Lower lobe of right lung (tissue), 2 donors: Measurements from ENCODE around the gene THBS3. TPM values are rescaled to one million over a fixed set of nuclear protein-coding genes. Genes with fewer than 3 reads are reported as not detected.
"Not testable (repeated sequence)": the region's sequence is repeated elsewhere in the genome, so short reads cannot be mapped to it uniquely, and the experiment has no call there.

ENCODE experiments used
- ATAC-seq, 2 donors: fragments of 200-7000 bp; cut with Tn5 transposase; one replicate each; pipeline ENCODE4 v1.9.1; 2020 to 2022; ENCODE audit warnings: mild to moderate bottlenecking in 2 of 2, moderate library complexity in 2 of 2
- DNase-seq: peaks from one replicate; pipeline ENCODE4 v3.0.0-alpha.2; 2020
- H3K27ac ChIP-seq: fragments of 200-600 bp; one replicate; pipeline ENCODE4 v1.8.0; 2022
- H3K27me3 ChIP-seq: fragments of 200-600 bp; one replicate; pipeline ENCODE4 v1.8.0; 2022; ENCODE audit warnings: low read depth
- H3K36me3 ChIP-seq: fragments of 200-600 bp; one replicate; pipeline ENCODE4 v1.8.0; 2022; ENCODE audit warnings: mild to moderate bottlenecking
- H3K4me1 ChIP-seq: fragments of 200-600 bp; one replicate; pipeline ENCODE4 v1.8.0; 2022
- H3K4me3 ChIP-seq: fragments of 200-600 bp; one replicate; pipeline ENCODE4 v1.8.0; 2022; ENCODE audit warnings: mild to moderate bottlenecking
- H3K9me3 ChIP-seq: fragments of 200-600 bp; one replicate; pipeline ENCODE4 v1.8.0; 2022
- intact Hi-C: fragments of 100-400 bp; cut with DNase I; formaldehyde crosslinking; loops from one replicate; pipeline ENCODE4 v1.11.0; 2022
- total RNA-seq: library from RNA; stranded (reverse); fragmentation: NEBNext Ultra II Directional; extraction: Animal tissue kit (Norgen Biotek cat#: 25700); gene quantifications from one replicate; pipeline ENCODE4 v1.2.1, GENCODE V29; 2021
- TF ChIP-seq, protein P1 (sequence below): fragments of 200-600 bp; IDR thresholded peaks from one replicate; pipeline ENCODE4 v1.8.0; 2022; ENCODE audit warnings: antibody characterized with exemption, mild to moderate bottlenecking
- donor health status: DM: no; HTN: yes; CAD: no; lungs with severe emphysema.

The THBS3 gene
- total RNA-seq, 1 donor from 2014 or later, result 24.4 TPM

DNA sequence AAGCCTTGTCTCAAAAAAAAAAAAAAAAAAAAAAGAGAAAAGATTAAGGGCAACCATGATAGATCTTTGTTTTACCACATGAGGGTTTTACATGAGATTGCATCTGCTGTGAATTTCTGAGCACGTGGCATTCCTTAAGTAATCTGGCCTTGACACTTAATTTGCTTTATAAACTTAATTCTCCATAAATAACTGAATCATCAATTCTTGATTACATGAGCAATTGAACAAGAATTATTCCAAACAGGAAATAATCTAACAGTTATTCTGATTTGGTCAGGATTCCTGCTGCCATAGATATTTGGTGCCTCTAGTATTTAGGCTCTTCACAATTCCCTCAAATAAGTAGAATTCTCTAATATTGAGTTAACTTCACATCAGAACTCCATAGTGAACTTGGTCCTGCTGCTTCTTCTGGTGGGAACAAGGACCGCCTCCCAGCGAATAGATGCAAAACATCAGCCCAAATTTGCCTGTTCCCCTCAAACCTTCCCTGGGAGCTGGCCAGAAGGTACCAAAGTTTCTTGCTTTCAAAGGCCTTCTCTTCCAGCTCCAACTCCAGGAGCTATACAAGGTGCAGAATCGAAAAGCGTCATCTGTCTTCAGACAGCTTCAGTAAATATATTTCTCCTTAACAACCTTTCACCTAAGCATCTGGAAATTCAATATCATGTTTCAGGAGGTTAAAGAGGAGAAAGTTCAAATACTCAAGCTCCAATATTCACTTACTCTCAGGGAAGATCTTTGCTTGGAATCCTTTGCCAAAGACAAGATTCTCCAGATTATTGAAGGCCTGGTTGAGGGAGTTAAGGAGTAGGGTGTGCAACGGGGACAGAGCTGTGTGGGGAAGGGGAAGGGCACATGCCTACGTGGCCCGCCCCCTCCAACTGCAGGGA is 35.6 kb downstream of the THBS3 start:
- H3K27me3 ChIP-seq, result peaks cover 6% of the 10 kb centered on the region
- intact Hi-C loops, result no loop called here
- TF ChIP-seq, protein P1, sequence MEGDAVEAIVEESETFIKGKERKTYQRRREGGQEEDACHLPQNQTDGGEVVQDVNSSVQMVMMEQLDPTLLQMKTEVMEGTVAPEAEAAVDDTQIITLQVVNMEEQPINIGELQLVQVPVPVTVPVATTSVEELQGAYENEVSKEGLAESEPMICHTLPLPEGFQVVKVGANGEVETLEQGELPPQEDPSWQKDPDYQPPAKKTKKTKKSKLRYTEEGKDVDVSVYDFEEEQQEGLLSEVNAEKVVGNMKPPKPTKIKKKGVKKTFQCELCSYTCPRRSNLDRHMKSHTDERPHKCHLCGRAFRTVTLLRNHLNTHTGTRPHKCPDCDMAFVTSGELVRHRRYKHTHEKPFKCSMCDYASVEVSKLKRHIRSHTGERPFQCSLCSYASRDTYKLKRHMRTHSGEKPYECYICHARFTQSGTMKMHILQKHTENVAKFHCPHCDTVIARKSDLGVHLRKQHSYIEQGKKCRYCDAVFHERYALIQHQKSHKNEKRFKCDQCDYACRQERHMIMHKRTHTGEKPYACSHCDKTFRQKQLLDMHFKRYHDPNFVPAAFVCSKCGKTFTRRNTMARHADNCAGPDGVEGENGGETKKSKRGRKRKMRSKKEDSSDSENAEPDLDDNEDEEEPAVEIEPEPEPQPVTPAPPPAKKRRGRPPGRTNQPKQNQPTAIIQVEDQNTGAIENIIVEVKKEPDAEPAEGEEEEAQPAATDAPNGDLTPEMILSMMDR, result no peak
- peaks cover 36% of the 10 kb centered on the region for H3K4me1 ChIP-seq
- H3K9me3 ChIP-seq, result no peaks in the 10 kb centered on the region
- peak overlapping the region; percentile 91 for H3K4me3 ChIP-seq
- peaks cover 23% of the 10 kb centered on the region for H3K36me3 ChIP-seq
- DNase-seq (no peak), ATAC-seq (peak; percentile 4 to 18)
- H3K27ac ChIP-seq, result peak overlapping the region; percentile 91

DNA sequence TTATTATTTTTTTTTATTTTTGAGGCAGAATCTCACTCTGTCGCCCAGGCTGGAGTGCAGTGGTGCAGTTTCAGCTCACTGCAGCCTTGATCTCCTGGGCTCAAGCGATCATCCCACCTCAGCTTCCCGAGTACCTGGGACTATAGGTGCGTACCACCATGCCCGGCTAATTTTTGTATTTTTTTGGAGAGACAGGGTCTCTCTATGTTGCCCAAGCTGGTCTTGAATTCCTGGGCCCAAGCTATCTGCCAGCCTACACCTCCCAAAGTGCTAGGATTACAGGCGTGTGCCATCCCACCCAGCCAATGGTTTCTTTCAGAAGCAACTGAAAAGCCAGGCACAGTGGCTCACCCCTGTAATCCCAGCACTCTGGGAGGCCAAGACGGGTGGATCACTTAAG is 36.9 kb downstream of the THBS3 start:
- Histone ChIP-seq H3K4me1 (peaks cover 44% of the 10 kb centered on the region), H3K36me3 (peaks cover 23% of the 10 kb centered on the region), H3K27ac (no peak overlapping the region), H3K9me3 (no peaks in the 10 kb centered on the region), H3K4me3 (no peak overlapping the region), H3K27me3 (peaks cover 6% of the 10 kb centered on the region)
- intact Hi-C loops, result no loop called here
- DNase-seq, result no peak
- TF ChIP-seq, protein P1, result no peak
- ATAC-seq, result no peak

DNA sequence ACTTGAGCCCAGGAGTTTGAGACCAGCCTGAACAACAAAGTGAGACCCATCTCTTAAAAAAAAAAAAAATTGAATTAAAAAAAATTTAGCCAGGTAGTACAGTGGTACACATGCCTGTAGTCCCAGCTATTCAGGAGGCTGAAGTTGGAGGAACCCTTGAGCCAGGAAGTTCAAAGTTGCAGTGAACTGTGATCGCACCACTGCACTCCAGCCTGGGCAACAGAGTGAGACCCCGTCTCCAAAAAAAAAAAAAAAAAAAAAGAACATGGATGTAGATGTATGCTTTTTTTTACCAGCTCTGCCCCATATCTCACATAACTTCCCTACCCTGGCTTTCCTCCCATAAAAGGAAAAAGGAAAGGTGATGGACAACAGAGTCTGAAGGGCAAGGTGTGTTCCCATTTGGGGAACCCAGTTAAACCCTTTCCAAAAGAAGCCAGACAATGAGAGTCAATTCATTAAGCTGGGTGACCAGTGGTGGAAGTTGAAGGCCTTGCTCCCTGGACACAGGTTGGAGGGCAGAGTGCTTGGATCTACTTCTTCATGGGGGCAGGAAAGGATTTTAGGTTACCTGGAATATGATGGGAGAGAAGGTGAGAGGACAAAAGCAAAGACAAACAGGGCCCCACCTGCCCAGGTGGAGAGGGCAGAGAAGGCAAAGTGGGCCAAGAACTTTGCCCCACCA is 37.5 kb downstream of the THBS3 start:
- Histone ChIP-seq H3K9me3 (no peaks in the 10 kb centered on the region), H3K27me3 (peaks cover 6% of the 10 kb centered on the region), H3K27ac (no peak overlapping the region), H3K4me1 (peaks cover 46% of the 10 kb centered on the region), H3K36me3 (peaks cover 23% of the 10 kb centered on the region), H3K4me3 (no peak overlapping the region)
- ATAC-seq (no peak), DNase-seq (no peak)
- intact Hi-C loops, result no loop called here
- TF ChIP-seq, protein P1, result no peak

DNA sequence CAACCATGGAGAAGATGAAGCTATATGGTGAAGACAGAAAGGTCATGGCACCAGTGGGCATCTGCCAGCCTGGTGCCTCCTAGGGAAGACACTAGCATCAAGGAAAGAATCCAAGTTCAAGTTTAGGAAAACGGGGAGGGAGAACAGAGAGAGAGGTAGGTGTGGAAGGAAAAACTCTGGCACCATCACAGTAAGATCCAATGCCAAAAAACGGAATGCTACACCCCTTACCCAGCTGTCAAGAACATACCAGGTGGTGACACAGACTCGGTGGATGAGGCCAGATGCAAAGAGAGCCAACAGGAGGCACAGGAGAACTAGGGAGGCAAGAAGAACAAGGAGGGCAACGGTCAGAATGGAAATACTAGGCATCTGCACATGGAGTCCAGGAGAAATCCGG is 38.2 kb downstream of the THBS3 start:
- no peak overlapping the region for H3K4me3 ChIP-seq
- H3K9me3 ChIP-seq, result no peaks in the 10 kb centered on the region
- peaks cover 23% of the 10 kb centered on the region for H3K36me3 ChIP-seq
- ATAC-seq (no peak), DNase-seq (no peak)
- no peak overlapping the region for H3K27ac ChIP-seq
- H3K4me1 ChIP-seq, result peaks cover 46% of the 10 kb centered on the region
- intact Hi-C loops, result loop anchor here (5.0 kb wide), 1 partner anchor 77 kb away; no protein-coding TSS in a partner anchor
- TF ChIP-seq, protein P1, result no peak
- H3K27me3 ChIP-seq, result peaks cover 6% of the 10 kb centered on the region

DNA sequence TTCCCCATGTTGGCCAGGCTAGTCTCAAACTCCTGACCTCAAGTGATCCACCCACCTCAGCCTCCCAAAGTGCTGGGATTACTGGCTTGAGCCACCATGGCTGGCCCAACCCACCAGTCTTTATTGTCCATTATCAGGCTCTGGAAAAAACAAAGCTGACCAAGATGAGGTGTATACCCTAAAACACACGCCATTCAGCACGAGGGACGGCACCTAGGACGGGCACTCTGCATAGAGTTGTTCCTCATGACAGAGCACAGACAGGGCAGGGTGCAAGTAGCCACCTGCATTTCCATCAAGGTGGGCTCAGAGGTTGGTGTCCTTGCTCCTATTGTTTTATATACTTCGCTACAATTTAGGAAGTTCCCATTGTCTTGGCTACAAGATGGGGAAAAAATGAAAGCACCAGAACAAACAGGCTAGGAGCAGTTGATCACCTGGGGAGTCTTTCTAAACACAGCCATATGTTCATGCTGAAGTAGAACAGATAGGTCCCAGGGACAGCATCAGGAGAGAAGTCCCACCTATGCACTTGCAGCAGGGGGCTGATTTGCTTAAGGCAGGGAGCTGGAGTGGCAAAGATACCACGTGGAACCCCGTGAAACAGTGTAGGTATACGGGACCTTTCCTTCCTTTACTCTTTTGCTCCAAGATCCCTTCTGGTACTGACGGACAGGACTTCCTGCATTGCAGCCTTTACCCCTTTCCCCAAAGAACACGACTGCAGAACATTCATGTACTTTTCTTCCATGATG is 39.1 kb downstream of the THBS3 start:
- no peaks in the 10 kb centered on the region for H3K27me3 ChIP-seq
- TF ChIP-seq, protein P1, result no peak
- ATAC-seq (no peak), DNase-seq (no peak)
- intact Hi-C loops, result loop anchor here (5.0 kb wide), 1 partner anchor 76 kb away; no protein-coding TSS in a partner anchor
- no peak overlapping the region for H3K27ac ChIP-seq
- no peak overlapping the region for H3K4me3 ChIP-seq
- H3K4me1 ChIP-seq, result peaks cover 38% of the 10 kb centered on the region
- no peaks in the 10 kb centered on the region for H3K9me3 ChIP-seq
- H3K36me3 ChIP-seq, result peaks cover 23% of the 10 kb centered on the region

DNA sequence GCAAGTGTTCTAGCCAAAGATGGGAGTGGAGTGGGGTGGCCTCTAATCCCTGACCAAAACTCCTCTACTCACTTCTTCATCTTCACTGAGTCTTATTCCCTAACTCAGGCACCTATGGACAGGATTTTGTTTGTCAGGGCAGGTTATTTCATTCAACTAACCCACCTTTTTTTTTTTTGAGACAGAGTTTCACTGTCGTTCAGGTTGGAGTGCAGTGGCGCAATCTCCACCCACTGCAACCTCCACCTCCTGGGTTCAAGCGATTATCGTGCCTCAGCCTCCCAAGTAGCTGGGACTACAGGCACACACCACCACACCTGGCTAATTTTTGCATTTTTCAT is 39.6 kb downstream of the THBS3 start:
- H3K4me1 ChIP-seq, result peaks cover 33% of the 10 kb centered on the region
- not testable (repeated sequence) for H3K4me3 ChIP-seq, DNase-seq, H3K9me3 ChIP-seq, H3K27me3 ChIP-seq, H3K27ac ChIP-seq, ATAC-seq
- intact Hi-C loops, result loop anchor here (5.0 kb wide), 1 partner anchor 76 kb away; no protein-coding TSS in a partner anchor
- H3K36me3 ChIP-seq, result peaks cover 23% of the 10 kb centered on the region
